HG03571 (cell line): ENCODE data around the gene PLEKHA1.

ENCODE experiments used
- ATAC-seq: cut with Tn5 transposase; IDR thresholded peaks from one replicate; pipeline ENCODE4 v1.9.1; 2021; ENCODE audit not compliant: unreplicated experiment

Gene PLEKHA1

GRCh38 chr10:122375679-122376160, 1.2 kb downstream of the PLEKHA1 start:
- no peak for ATAC-seq

DNA sequence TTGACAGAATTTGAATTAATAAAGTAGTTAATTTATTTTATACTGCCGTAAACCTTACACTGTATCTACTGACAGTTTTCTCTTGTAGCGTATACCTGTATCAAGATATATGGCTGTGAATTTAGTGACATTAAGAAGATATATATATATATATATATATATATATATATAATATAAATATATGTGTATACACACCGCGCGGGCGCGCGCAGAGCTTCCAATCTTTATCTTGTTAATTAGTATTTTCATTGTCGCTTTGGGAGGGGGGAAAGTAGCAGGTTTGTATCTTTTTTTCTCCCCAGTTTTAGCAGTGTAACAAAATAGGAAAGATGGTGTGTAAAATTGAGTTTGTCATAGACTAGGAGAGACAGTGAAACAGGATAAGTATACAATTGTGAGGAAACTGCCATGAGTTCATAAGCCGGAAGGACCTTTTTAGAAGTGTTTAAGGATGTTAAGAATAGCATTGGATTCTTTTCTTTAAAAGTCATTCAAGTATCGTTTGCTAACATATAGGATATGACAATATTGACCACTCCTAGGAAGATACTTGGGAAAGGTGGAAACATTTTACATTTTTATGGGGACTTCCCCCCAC, 2.0 kb downstream of the PLEKHA1 start:
- ATAC-seq, result no peak

DNA sequence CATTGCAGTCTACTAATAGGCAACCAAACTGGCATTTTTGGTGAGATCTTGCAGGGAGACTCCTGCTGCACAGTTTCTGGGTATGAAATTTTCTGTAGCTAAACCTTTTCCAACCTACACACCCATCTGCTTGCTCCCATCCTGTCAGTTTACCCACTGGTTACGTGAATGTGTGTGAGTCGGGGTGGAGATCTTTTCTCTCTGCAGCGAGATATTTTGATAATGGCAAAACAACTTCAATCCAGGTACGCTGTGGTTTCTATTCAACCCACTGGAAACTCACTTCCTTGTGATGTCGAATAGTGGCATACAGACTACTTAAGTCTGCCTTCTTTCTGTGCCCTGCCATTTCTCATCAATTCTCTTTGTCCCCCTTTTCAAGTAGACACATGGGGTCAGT, 4.5 kb downstream of the PLEKHA1 start:
- no peak for ATAC-seq

GRCh38 chr10:122379537-122379936, 5.0 kb downstream of the PLEKHA1 start:
- no peak for ATAC-seq

- ATAC-seq, result no peak
Observed at GRCh38 chr10:122380703-122381102, 6.2 kb downstream of the PLEKHA1 start.

GRCh38 chr10:122381680-122382079, 7.2 kb downstream of the PLEKHA1 start:
- no peak for ATAC-seq

DNA sequence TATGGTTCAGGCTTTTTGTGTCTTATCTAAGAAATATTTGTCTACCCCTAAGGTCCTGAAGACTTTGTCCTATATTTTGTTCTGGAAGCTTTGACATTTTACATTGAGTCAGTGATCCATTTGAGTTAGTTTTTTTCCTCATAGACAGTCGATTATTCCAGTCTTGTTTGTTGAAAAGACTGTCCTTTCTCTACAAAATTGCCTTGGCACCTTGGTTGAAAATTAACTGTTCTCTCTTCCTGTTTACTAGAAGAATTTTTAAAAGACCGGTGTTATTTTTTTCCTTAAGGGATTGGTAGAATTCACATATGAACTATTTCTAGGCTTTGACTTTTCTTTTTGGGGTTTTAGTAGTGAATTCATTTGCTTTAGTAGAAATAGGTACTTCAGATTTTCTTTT, 12.0 kb downstream of the PLEKHA1 start:
- ATAC-seq, result no peak

- no peak for ATAC-seq
Observed at GRCh38 chr10:122387572-122387971, 13.1 kb downstream of the PLEKHA1 start.

DNA sequence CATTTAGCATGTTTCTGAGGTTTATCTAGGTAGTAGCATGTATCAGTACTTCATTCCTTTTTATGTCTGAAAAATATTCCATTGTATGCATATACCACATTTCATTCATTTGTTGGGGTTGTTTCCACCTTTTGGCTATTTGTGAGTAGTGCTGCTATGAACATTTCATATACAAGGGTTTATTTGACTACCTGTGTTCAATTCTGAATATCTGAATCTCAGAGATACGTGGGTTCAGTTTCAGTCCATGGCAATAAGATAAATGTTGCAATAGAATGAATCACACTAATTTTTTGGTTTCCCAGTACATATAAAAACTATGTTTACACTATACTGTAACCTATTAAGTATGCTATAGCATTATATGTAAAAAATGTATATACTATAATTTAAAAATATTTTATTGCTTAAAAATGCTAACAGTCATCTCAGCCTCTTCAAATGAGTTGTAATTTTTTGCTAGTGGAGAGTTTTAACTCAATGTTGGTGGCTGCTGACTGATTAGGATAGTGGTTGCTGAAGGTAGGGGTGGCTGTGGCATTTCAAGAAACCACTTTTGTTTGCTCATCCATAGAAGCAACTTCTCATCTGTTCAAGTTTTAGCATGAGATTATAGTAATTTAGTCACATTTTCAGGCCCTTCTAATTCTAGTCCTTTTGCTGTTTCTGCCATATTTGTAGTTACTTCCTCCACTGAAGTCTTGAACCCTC, 13.9 kb downstream of the PLEKHA1 start:
- ATAC-seq, result no peak

GRCh38 chr10:122390271-122390670, 15.8 kb downstream of the PLEKHA1 start:
- no peak for ATAC-seq

DNA sequence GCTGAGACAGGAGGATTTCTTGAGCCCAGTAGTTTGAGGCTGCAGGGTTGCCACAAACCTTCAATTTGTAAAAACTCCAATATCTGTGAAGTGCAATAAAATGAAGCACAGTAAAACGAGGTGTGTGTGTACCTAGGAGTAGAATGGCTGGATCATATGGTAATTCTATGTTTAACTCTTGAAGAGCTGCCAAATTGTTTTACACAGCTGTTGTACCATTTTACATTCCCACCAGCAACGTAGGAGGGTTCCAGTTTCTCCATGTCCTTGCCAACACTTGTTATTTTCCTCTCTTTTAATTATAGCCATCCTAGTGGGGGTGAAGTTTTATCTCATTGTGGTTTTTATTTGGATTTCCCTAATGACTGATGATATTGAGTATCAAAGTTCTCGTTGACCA, 16.2 kb downstream of the PLEKHA1 start:
- ATAC-seq, result no peak

DNA sequence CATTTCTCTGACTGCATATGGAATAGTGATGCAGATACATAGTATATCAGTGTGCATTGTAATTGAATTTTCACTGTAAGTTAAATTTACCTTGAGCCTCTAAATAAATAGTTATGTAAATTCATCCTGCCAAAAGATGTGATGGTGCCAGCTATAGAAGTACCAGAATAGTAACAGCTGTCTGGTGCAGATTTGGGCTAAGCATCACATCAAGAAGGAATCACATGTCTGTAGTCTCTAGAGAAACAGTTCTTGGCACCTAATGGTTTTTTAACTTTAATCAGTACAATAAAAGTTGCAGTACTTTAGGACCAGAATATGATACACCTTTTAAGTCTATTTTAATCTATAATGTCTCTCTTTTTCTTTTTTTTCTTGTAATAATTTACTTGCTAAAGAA, 17.4 kb downstream of the PLEKHA1 start:
- no peak for ATAC-seq

DNA sequence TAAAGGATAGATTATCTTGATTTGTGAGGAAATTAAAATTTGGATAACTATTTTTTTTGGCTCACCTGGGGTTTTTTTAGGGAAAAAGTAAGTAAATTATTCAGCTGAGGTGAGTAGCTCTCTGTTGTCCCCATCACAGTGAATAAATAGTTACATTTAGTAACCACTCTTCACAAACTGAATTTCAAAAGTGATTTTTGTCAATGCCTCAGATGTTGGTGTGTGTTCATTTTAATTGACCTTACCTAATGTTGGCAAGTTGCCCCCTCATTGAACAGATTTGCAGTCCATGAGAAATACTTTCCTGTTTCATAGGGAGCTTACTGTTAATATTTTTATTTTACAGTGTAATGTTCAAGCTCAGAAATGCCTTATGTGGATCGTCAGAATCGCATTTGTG, 18.3 kb downstream of the PLEKHA1 start:
- ATAC-seq, result no peak

DNA sequence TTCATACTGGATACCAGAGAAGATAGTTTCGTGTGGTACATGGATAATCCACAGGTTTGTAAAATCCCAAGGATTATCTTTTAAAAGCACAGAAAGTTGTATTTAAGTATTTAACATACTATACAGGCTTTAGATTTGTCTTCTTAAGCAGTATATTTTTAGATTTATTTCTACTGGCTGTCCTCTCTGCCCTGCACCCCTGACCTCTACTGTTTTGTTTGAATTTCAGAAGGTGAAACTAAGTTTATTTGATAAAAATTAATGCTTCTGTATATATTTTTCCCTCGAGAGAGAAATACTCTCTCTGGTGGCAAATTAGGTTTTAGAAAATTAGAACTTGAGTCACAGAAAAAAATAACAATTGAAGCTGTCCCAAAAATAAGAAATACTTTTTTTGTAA, 18.8 kb downstream of the PLEKHA1 start:
- no peak for ATAC-seq

- ATAC-seq, result no peak
Observed at GRCh38 chr10:122402548-122403131, 28.1 kb downstream of the PLEKHA1 start.

DNA sequence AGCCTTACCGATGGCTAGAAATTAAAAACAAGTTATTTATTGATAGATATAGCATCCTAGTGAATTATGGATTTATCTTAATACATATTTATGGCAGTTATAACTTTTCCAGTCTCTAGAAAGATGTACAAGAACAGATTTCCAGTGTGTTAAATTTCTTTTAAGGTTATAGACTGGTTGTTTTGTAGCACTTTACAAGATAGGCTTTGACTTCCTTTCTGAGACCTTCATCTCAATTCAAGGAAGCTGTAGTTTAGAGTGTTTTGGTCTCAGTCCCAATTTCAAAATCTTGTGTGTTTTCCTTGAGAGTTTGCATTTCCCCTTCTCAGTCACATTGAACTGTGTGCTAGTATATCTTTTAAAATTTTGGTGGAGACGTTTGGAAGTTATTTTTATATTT, 30.1 kb downstream of the PLEKHA1 start:
- no peak for ATAC-seq

DNA sequence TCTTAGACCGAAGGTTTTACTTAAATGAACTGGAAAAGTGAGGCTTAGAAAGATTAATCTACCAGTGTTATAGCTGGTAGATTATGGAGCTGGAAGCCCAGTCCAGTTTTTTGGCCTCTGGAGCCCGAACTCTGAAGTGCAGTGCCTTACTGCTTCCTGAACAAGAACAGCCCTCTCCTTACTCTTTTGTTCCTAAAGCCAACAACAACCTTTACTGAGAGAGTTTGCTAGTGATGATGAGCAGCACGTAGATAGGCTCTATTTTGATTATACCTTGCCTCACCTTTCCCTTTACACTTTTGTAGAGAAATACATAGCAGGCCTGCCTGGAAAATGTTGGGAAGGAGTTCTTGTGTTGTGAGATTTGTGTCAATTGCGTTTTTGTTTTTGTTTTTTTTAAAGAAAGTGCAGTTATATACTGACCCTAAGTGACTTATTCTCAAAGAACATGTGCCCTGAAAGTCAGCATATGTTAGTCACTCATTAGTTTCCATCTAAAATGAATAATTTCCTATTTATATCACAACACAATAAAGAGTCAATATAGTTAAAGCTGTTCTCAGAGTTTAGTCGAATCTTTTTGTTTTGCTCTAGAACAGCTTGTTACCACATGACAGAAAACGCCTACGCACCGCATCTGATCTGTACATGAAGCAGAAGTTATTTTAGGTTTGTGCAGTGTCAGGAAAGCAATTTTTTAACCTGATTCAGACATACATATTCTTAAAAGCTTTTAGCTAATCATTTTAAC, 33.0 kb downstream of the PLEKHA1 start:
- no peak for ATAC-seq

GRCh38 chr10:122413327-122413726, 38.8 kb downstream of the PLEKHA1 start:
- ATAC-seq, result no peak

DNA sequence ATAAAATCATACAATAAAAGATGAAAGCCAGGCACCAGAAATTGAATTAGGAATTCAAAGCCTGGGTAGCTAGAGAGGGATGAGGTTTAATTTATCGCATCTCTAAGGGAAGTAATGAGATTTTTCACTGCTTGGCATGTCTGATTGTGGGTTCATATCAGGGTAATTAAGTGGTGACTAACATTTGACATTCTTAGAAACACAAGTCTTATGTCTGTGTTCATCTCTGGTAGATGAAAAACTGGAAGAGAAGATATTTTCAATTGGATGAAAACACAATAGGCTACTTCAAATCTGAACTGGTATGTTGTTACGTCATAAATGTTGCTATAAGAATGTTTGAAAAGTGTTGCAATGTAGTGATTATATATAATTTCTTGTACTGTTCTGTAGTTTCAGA, 43.2 kb downstream of the PLEKHA1 start:
- ATAC-seq, result no peak

DNA sequence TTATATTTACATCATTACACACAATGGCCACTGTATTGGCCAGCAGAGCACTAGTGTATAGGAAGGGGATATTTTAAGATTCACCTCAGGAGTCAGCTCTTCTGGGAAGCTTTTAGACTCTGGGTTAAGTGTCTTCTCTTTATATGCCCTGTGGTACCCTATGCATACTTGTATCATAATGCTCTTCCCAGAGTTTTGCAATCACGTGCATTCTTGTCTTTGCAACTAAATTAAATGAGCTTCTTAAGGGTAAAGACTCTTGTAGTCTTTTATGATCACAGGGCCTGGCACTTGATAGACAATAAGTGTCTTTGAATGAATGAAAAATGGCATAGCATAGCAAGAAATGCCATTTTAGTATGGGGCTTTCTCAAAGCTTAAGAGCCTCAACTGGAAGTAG, 44.5 kb downstream of the PLEKHA1 start:
- no peak for ATAC-seq

DNA sequence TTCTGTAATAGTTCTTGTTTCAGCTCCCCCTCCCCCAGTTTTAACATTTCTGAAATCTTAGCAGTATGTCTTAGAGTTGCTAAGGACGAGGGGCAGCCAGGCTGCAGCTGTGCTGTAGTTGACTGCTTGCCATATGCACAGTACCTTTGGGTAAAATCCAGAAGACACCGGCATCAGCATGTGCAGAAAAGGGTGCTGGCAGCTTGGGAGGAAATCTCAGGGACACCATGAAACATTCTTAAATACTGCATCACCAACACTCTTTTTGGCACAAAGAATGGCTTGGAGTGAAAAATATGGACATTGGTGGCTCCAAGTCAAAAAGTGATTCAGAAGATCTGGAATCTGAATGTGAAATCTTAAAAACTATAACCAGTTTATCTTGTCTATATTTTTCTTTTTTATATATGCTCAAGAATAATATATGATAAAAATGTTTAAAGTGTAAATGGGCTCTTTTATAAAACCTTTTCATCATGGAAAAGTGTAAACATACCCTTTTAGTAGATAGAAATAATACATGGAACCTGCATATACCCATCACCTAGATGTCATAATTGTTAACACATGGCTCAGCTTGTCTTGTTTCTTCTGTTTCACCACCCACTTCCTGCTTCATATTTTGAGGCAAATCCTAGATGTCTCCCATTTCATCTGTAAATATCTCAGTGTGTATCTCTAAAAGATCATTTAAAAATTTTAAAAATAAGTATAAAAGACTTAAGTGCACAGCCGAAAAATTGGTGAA, 45.5 kb downstream of the PLEKHA1 start:
- ATAC-seq, result no peak
